Epithelial cell of proximal tubule (primary cell): ENCODE measurements around the gene IL20. TPM values are rescaled to one million over a fixed set of nuclear protein-coding genes. Genes with fewer than 3 reads are reported as not detected.

Experiments used
- DNase-seq: peaks from one replicate; pipeline ENCODE4 v3.0.0-alpha.2; 2011; ENCODE audit warnings: low read depth
- H3K4me3 ChIP-seq: 2 replicates; pipeline ENCODE4 v1.5.1; 2011; ENCODE audit warnings: low read depth, mild to moderate bottlenecking, low read length
- CTCF ChIP-seq: conservative IDR thresholded peaks from 2 replicates; pipeline ENCODE4 v1.5.1; 2012; ENCODE audit warnings: low read depth, mild to moderate bottlenecking, low read length
- total RNA-seq: library from RNA; depleted of rRNA; stranded (reverse); fragments of >200 nt; gene quantifications from 2 replicates; pipeline ENCODE4 v1.2.3, GENCODE V29; 2015

Gene IL20
- total RNA-seq, 1 donor from 2014 or later: not detected

DNA sequence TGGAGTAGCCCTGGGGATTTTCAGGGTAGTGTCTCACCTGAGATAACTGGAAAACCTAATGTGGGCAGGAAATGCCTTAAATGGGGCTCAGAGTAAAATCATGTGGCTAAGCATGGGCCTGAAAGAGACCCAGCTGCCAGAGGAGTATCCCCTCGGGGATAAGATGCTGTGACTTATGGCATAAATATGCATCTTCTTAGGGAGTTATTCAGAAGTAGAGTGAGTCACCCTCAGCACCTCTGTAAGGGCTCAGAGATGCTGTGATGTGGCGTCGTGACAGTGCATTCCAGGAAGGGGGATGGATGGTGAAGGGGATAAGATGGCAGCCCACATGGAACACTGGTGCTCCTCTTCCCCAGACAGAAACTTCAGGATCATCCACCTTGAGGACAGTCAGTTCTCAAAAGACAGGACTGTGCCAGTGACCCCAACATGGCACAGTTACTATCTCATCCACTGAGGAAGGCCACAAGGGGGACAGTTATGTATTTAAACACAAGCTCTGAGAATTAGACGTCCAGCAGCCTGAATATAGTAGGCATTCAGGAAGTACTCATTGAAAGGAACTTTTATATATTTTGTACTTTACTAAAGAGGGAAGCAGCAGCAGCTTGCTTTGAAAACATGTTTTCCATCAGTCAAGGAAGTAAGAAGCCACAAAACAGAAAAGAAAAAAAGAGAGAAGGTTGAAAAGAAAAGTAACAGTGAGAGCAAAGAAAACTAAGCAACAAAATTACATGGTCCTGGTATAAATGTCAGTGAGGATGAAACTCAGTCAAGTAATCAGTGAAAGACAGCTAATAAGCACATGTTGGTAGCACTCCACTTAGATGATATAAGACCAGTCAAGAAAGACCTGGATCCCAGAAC lies 40.1 kb downstream of the IL20 start:
- DNase-seq: no peak
- no peak for TF ChIP-seq CTCF
- H3K4me3 ChIP-seq: no peak overlapping the region

DNA sequence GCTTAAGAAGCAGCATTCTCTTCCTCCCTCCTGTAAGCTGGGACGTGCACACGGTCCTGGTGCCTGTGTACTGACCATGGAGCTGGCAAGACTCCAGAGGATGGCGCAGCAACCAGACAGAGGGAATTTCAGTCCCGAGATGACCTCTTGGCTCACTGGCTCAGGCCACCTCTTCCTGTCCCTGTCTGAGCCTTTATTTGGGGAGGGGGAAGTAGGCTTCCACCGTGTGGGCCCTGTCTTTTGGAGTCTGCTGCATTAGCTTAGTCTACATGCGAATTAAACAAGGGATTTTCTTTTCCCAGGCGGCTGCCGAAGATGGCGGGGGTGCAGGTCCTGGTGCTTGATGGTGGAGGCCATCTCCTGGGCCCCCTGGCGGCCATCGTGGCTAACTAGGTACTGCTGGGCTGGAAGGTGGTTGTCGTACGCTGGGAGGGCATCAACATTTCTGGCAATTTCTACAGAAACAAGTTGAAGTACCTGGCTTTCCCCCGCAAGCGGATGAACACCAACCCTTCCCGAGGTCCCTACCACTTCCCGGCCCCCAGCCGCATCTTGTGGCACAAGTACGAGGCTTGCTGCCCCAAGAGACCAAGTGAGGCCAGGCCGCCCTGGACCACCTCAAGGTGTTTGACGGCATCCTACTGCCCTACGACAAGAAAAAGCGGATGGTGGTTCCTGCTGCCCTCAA lies 42.0 kb downstream of the IL20 start:
- no peak for DNase-seq
- H3K4me3 ChIP-seq: no peak overlapping the region
- TF ChIP-seq CTCF: peak; percentile 44

GRCh38 chr1:206908038-206908437 lies 42.6 kb downstream of the IL20 start:
- TF ChIP-seq CTCF: no peak
- DNase-seq: no peak
- H3K4me3 ChIP-seq: no peak overlapping the region

- no peak for DNase-seq
Measured at GRCh38 chr1:206909161-206909882, 43.9 kb downstream of the IL20 start.

DNA sequence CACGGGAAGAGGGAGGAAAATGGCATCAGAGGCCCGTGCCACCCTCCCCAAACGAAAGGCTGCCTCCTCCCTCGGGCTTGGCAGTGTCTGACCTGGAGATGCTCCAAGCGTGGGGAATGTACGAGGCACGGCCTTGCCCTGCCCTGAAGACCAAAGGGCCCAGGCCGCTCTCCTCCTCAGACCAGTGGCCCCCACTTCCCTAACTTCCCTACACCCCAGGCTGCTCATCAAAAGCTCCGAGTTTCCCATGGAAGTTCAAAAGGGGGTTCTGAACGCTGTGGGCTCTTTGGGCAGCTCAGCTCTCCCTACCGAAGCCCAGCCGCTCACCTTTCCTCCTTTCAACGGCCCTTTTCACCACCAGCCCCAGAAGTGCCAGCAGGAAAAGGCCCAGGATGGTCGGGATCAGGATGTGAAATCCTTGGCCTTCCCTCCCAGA lies 44.5 kb downstream of the IL20 start:
- no peak for TF ChIP-seq CTCF
- peak overlapping the region; percentile 55 for H3K4me3 ChIP-seq
- no peak for DNase-seq

More at GRCh38 chr1:206909161-206909882, 43.9 kb downstream of the IL20 start:
- no peak for TF ChIP-seq CTCF
- peak overlapping the region; percentile 55 for H3K4me3 ChIP-seq

DNA sequence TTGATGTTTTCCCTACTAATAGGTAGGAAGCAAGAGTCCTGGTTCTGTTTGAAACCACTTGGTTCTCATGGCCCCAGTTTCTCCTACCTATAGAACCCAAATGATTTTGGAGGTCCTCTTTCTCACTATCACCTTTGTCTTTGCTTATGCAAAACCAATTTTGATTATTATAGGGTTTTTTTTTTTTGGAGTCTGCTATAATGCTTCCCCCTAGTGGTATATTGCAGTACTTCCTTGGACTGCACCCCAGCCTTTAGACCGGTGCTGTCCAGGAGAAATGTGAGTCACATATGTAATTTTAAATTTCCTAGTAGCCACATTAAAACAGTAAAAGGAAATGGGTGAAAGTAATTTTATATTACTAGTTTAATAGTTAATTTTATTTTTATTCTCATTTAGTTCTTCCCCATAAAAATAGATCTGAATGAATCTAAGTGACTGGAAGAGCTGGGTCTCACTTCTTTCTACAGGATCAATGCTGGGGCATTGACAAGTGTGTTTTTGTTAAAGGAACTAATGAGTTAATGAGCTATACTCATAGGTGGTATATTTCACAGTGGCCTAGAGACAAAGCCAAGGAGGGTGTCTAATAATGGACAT lies 45.7 kb downstream of the IL20 start:
- no peak overlapping the region for H3K4me3 ChIP-seq
- no peak for DNase-seq
- peak; percentile 76 for TF ChIP-seq CTCF
